Trophoblast cell (in vitro differentiated cells and primary cell): Measurements from ENCODE around the gene GTF2A1L.
A peak's percentile ranks its signal among the peaks of the same experiment; 100 is the strongest.

Source experiments
- DNase-seq, 2 donors: peaks; one replicate each; pipeline ENCODE4 v3.0.0-alpha.2; 2016
- H2AFZ ChIP-seq: 2 replicates; pipeline ENCODE4 v1.6.1; 2013; ENCODE audit warnings: low read length, moderate library complexity, mild to moderate bottlenecking; ENCODE audit not compliant: insufficient read depth, poor library complexity
- H2AK5ac ChIP-seq: 2 replicates; pipeline ENCODE4 v1.6.1; 2013; ENCODE audit warnings: mild to moderate bottlenecking, low read length
- H2BK120ac ChIP-seq: 2 replicates; pipeline ENCODE4 v1.6.1; 2013; ENCODE audit warnings: low read length, mild to moderate bottlenecking, moderate library complexity; ENCODE audit not compliant: insufficient read depth, poor library complexity
- H2BK12ac ChIP-seq: 2 replicates; pipeline ENCODE4 v1.6.1; 2013; ENCODE audit warnings: mild to moderate bottlenecking, low read length, moderate library complexity
- H2BK5ac ChIP-seq: 2 replicates; pipeline ENCODE4 v1.6.1; 2013; ENCODE audit warnings: low read length, low read depth, moderate library complexity, mild to moderate bottlenecking; ENCODE audit not compliant: poor library complexity
- H3K14ac ChIP-seq: 2 replicates; pipeline ENCODE4 v1.6.1; 2013; ENCODE audit warnings: mild to moderate bottlenecking, low read length
- H3K18ac ChIP-seq: 2 replicates; pipeline ENCODE4 v1.6.1; 2013; ENCODE audit warnings: mild to moderate bottlenecking, low read length
- H3K23ac ChIP-seq: 2 replicates; pipeline ENCODE4 v1.6.1; 2013; ENCODE audit warnings: low read length
- H3K27ac ChIP-seq: 2 replicates; pipeline ENCODE4 v1.5.1; 2013; ENCODE audit warnings: low read depth, mild to moderate bottlenecking, inconsistent platforms, low read length, moderate library complexity
- H3K27me3 ChIP-seq: 2 replicates; pipeline ENCODE4 v1.6.1; 2013; ENCODE audit warnings: inconsistent platforms, mild to moderate bottlenecking, low read length, moderate library complexity; ENCODE audit not compliant: insufficient read depth
- H3K36me3 ChIP-seq, 2 experiments: 1 replicate in 1 of 2; 2 replicates in 1 of 2; pipeline ENCODE4 v1.6.1; 2013; ENCODE audit warnings: low read length in 2 of 2, mild to moderate bottlenecking in 2 of 2, moderate library complexity in 1 of 2; ENCODE audit not compliant: insufficient read depth in 2 of 2, control insufficient read depth in 1 of 2
- H3K4ac ChIP-seq: 2 replicates; pipeline ENCODE4 v1.6.1; 2013; ENCODE audit warnings: low read depth, mild to moderate bottlenecking, low read length, moderate library complexity
- H3K4me1 ChIP-seq, 2 experiments: 1 replicate in 1 of 2; 2 replicates in 1 of 2; pipeline ENCODE4 v1.6.1; 2013; ENCODE audit warnings: low read length in 2 of 2, mild to moderate bottlenecking in 2 of 2, moderate library complexity in 1 of 2; ENCODE audit not compliant: insufficient read depth in 2 of 2, control insufficient read depth in 1 of 2
- H3K4me2 ChIP-seq: 2 replicates; pipeline ENCODE4 v1.6.1; 2013; ENCODE audit warnings: inconsistent platforms, mild to moderate bottlenecking, low read length, moderate library complexity
- H3K4me3 ChIP-seq: 2 replicates; pipeline ENCODE4 v1.5.1; 2013; ENCODE audit warnings: mild to moderate bottlenecking, low read depth, low read length, inconsistent platforms
- H3K79me1 ChIP-seq: one replicate; pipeline ENCODE4 v1.6.1; 2013; ENCODE audit warnings: low read length
- H3K79me2 ChIP-seq: 2 replicates; pipeline ENCODE4 v1.6.1; 2013; ENCODE audit warnings: low read length, mild to moderate bottlenecking; ENCODE audit not compliant: control insufficient read depth, insufficient read depth, poor library complexity
- H3K9ac ChIP-seq: 2 replicates; pipeline ENCODE4 v1.6.1; 2013; ENCODE audit warnings: mild to moderate bottlenecking, low read length
- H3K9me3 ChIP-seq: 2 replicates; pipeline ENCODE4 v1.6.1; 2013; ENCODE audit warnings: low read depth, mild to moderate bottlenecking, control low read depth, inconsistent platforms, low read length; ENCODE audit not compliant: insufficient read depth
- H4K12ac ChIP-seq: 2 replicates; pipeline ENCODE4 v1.6.1; 2013; ENCODE audit warnings: low read depth, mild to moderate bottlenecking, low read length, moderate library complexity
- H4K8ac ChIP-seq: 2 replicates; pipeline ENCODE4 v1.6.1; 2013; ENCODE audit warnings: low read depth, mild to moderate bottlenecking, low read length, moderate library complexity
- H4K91ac ChIP-seq: one replicate; pipeline ENCODE4 v1.6.1; 2013; ENCODE audit warnings: low read depth, mild to moderate bottlenecking, low read length, moderate library complexity
- WGBS: extraction: QIAGEN DNeasy Blood & Tissue Kit; methylation state at CpG from one replicate; pipeline ENCODE4 v1.1.7; 2013; ENCODE audit warnings: missing lambda C conversion rate; ENCODE audit not compliant: insufficient read length, insufficient coverage; ENCODE audit errors: extremely low coverage; 5-methylcytosine and 5-hydroxymethylcytosine counted together

The GTF2A1L gene

DNA sequence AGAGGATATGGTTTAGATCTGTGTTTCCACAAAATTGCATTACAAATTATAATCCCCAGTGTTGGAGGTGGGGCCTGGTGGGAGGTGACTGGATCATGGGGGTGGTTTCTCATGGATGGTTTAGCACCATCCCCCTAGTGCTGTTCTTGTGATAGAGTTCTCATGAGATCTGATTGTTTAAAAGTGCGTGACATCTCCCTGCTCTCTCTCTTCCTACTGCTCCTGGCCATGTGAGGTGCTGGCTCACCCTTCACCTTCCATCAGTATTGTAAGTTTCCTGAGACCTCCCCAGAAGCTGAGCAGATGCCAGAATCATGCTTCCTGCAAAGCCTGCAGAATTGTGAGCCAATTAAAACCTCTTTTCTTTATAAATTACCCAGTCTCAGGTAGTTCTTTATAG lies 104.7 kb downstream of the GTF2A1L start:
- Histone ChIP-seq H3K79me1 (peaks cover 4% of the 10 kb centered on the region), H3K36me3 (no peaks in the 10 kb centered on the region), H2AFZ (no peak overlapping the region), H3K14ac (no peak overlapping the region), H3K4me2 (no peak overlapping the region), H2BK12ac (no peak overlapping the region), H3K9ac (no peak overlapping the region), H2BK5ac (no peak overlapping the region), H3K4me1 (peaks cover 0 to 3% of the 10 kb centered on the region in 2 experiments), H4K8ac (no peak overlapping the region), H3K18ac (no peak overlapping the region), H3K27me3 (no peaks in the 10 kb centered on the region), H2AK5ac (no peak overlapping the region), H3K79me2 (no peaks in the 10 kb centered on the region), H4K91ac (no peak overlapping the region), H3K9me3 (no peaks in the 10 kb centered on the region), H4K12ac (no peak overlapping the region), H3K23ac (no peak overlapping the region), H2BK120ac (no peak overlapping the region), H3K4ac (no peak overlapping the region), H3K27ac (no peak overlapping the region), H3K4me3 (no peak overlapping the region)
- no CpG with 5 or more reads among the region's 1 CpG for WGBS
- DNase-seq = no peak

GRCh38 chr2:48723129-48723528 lies 105.5 kb downstream of the GTF2A1L start:
- Histone ChIP-seq H3K4me2 (no peak overlapping the region), H3K4me3 (no peak overlapping the region), H2BK5ac (no peak overlapping the region), H2BK120ac (no peak overlapping the region), H4K12ac (no peak overlapping the region), H3K18ac (no peak overlapping the region), H3K79me1 (peaks cover 4% of the 10 kb centered on the region), H3K14ac (no peak overlapping the region), H2AK5ac (no peak overlapping the region), H2AFZ (no peak overlapping the region), H2BK12ac (no peak overlapping the region), H3K9me3 (no peaks in the 10 kb centered on the region), H3K79me2 (no peaks in the 10 kb centered on the region), H4K91ac (no peak overlapping the region), H3K9ac (no peak overlapping the region), H4K8ac (no peak overlapping the region), H3K27me3 (no peaks in the 10 kb centered on the region), H3K27ac (no peak overlapping the region), H3K4ac (no peak overlapping the region), H3K36me3 (no peaks in the 10 kb centered on the region), H3K4me1 (peaks cover 0 to 3% of the 10 kb centered on the region in 2 experiments), H3K23ac (no peak overlapping the region)
- DNase-seq = peak; percentile 84 to 97

DNA sequence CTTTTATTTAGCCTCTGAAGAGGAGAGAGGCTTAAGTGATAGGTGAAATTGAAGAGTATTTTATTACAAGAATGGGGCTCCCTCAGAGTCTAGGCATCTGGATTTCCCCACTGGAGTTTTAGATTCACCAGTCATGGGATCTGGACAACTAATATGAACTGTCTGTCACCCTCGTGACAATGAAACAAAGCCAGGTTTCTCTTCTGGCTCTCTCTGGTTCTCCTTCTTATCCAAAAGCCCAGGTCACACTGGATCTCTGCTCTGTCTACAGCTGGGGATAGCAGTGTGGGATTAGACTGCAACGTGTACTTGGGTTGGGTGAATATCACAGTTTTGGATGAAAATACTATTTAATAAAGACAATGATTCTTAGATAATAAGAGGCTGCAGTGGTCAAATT lies 106.6 kb downstream of the GTF2A1L start:
- no peak overlapping the region for H2BK120ac ChIP-seq
- no peak overlapping the region for H2AFZ ChIP-seq
- no CpG with 5 or more reads among the region's 2 CpGs for WGBS
- no peak overlapping the region for H3K4ac ChIP-seq
- H3K4me2 ChIP-seq = no peak overlapping the region
- H3K9me3 ChIP-seq = no peaks in the 10 kb centered on the region
- H4K12ac ChIP-seq = no peak overlapping the region
- DNase-seq = no peak
- H3K79me2 ChIP-seq = no peaks in the 10 kb centered on the region
- H3K14ac ChIP-seq = no peak overlapping the region
- H3K27ac ChIP-seq = no peak overlapping the region
- no peak overlapping the region for H4K8ac ChIP-seq
- no peaks in the 10 kb centered on the region for H3K27me3 ChIP-seq
- H3K79me1 ChIP-seq = peaks cover 4% of the 10 kb centered on the region
- no peak overlapping the region for H4K91ac ChIP-seq
- no peak overlapping the region for H3K4me3 ChIP-seq
- no peak overlapping the region for H2AK5ac ChIP-seq
- no peak overlapping the region for H3K18ac ChIP-seq
- H3K36me3 ChIP-seq = no peaks in the 10 kb centered on the region
- no peak overlapping the region for H3K9ac ChIP-seq
- no peak overlapping the region for H2BK5ac ChIP-seq
- H3K4me1 ChIP-seq = peaks cover 0 to 3% of the 10 kb centered on the region in 2 experiments
- no peak overlapping the region for H3K23ac ChIP-seq
- no peak overlapping the region for H2BK12ac ChIP-seq

GRCh38 chr2:48725696-48726494 lies 108.2 kb downstream of the GTF2A1L start:
- Histone ChIP-seq H3K4me3 (no peak overlapping the region), H2AFZ (no peak overlapping the region), H3K4me1 (peaks cover 0 to 3% of the 10 kb centered on the region in 2 experiments), H3K4ac (no peak overlapping the region), H3K79me1 (peaks cover 4% of the 10 kb centered on the region), H3K14ac (peak overlapping the region; percentile 75), H2BK120ac (peak overlapping the region; percentile 68), H3K9ac (no peak overlapping the region), H3K9me3 (no peaks in the 10 kb centered on the region), H4K12ac (peak overlapping the region; percentile 26), H3K79me2 (no peaks in the 10 kb centered on the region), H3K27ac (no peak overlapping the region), H4K91ac (peak overlapping the region; percentile 28), H2BK5ac (no peak overlapping the region), H3K23ac (no peak overlapping the region), H3K18ac (no peak overlapping the region), H4K8ac (no peak overlapping the region), H3K4me2 (no peak overlapping the region), H2BK12ac (peak overlapping the region; percentile 76), H2AK5ac (peak overlapping the region; percentile 31), H3K36me3 (no peaks in the 10 kb centered on the region), H3K27me3 (no peaks in the 10 kb centered on the region)
- DNase-seq = no peak
- WGBS = no CpG with 5 or more reads among the region's 7 CpGs
